A549 (cell line): ENCODE data around the gene ASB16. TPM values are rescaled to one million over a fixed set of nuclear protein-coding genes. Genes with fewer than 3 reads are reported as not detected.
A peak's percentile ranks its signal among the peaks of the same experiment; 100 is the strongest.

ENCODE experiments used
- ATAC-seq, 2 experiments: fragments of 200-7000 bp in 1 of 2; fragments of >200 bp in 1 of 2; cut with Nextera tagmentation in 1 of 2; cut with Tn5 transposase in 1 of 2; 3 replicates each; pipeline versions ENCODE4 v1.8.0 to v1.9.1; 2018 to 2020; ENCODE audit warnings: mild to moderate bottlenecking in 1 of 2, moderate library complexity in 1 of 2
- CTCF ChIA-PET: fragments of 300-600 bp; sonication (Branson Sonifier 250); formaldehyde crosslinking; extraction: SDS; loops from one replicate; lab custom pipeline; 2021; ENCODE audit warnings: antibody characterized with exemption, inconsistent platforms; lab: Yijun Ruan, JAX
- POLR2A ChIA-PET: fragments of 350-600 bp; formaldehyde crosslinking; extraction: SDS; loops from one replicate; lab custom pipeline; 2021; ENCODE audit warnings: antibody characterized with exemption, inconsistent platforms; lab: Yijun Ruan, JAX
- DNase-seq, 2 experiments: peaks; one replicate each; pipeline versions ENCODE4 v3.0.0 to v3.0.0-alpha.2; 2011 to 2016; ENCODE audit warnings: low read depth in 1 of 2, low spot score in 1 of 2
- FAIRE-seq: peaks from 2 replicates; lab custom pipeline; 2011; peaks lifted over from hg19 to GRCh38; lab: Jason Lieb, UNC
- H3K27ac ChIP-seq, 2 experiments: fragments of >200 bp; sonication (Bioruptor Twin); formaldehyde crosslinking; 3 replicates each; pipeline ENCODE4 v1.5.1; 2016 to 2017
- H3K4me1 ChIP-seq: fragments of >200 bp; sonication (Bioruptor Twin); formaldehyde crosslinking; 3 replicates; pipeline ENCODE4 v1.6.1; 2016
- H3K4me2 ChIP-seq: fragments of >200 bp; sonication (Bioruptor Twin); formaldehyde crosslinking; 3 replicates; pipeline ENCODE4 v1.6.1; 2016
- H3K4me3 ChIP-seq: fragments of >200 bp; sonication (Bioruptor Twin); formaldehyde crosslinking; 3 replicates; pipeline ENCODE4 v1.5.1; 2016
- H3K9me3 ChIP-seq: fragments of >200 bp; sonication (Bioruptor Twin); formaldehyde crosslinking; 3 replicates; pipeline ENCODE4 v1.6.1; 2016
- CEBPB ChIP-seq, 2 experiments: fragments of >200 bp in 1 of 2; sonication (Bioruptor Twin) in 1 of 2; formaldehyde crosslinking in 1 of 2; IDR thresholded peaks; 2 replicates each; pipeline ENCODE4 v1.6.1; 2012 to 2016
- FOSL2 ChIP-seq, 2 experiments: fragments of 450-650 bp in 1 of 2; fragments of >200 bp in 1 of 2; sonication (Bioruptor Twin) in 1 of 2; formaldehyde crosslinking; IDR thresholded peaks; 2 replicates each; pipeline versions ENCODE4 v1.5.0 to v1.6.1; 2016 to 2020; ENCODE audit warnings: mild to moderate bottlenecking in 1 of 2, moderate library complexity in 1 of 2
- JUN ChIP-seq, 2 experiments: fragments of >200 bp; sonication (Bioruptor Twin); formaldehyde crosslinking; IDR thresholded peaks; 2 replicates in 1 of 2; 3 replicates in 1 of 2; pipeline ENCODE4 v1.6.1; 2016 to 2017
- POLR2AphosphoS2 ChIP-seq: conservative IDR thresholded peaks from 2 replicates; pipeline ENCODE4 v1.6.1; 2012; ENCODE audit warnings: low read length, improper control_type of control experiment, inconsistent platforms
- RAD21 ChIP-seq, 2 experiments: fragments of >200 bp in 1 of 2; sonication (Bioruptor Twin) in 1 of 2; formaldehyde crosslinking in 1 of 2; IDR thresholded peaks in 1 of 2; conservative IDR thresholded peaks in 1 of 2; 2 replicates in 1 of 2; 3 replicates in 1 of 2; pipeline ENCODE4 v1.6.1; 2012 to 2018; ENCODE audit warnings: inconsistent platforms in 1 of 2
- TP53 ChIP-seq: fragments of 250-450 bp; sonication (Bioruptor Pico); IDR thresholded peaks from 2 replicates; pipeline ENCODE4 v1.5.0; 2021; ENCODE audit warnings: mild to moderate bottlenecking, moderate library complexity
- ZSCAN20 ChIP-seq: fragments of 250-450 bp; sonication (Bioruptor Pico); IDR thresholded peaks from 2 replicates; pipeline ENCODE4 v1.8.0; 2022; ENCODE audit warnings: mild to moderate bottlenecking, moderate library complexity
- WGBS: methylation state at CpG from one replicate; pipeline ENCODE4 v1.1.6; 2017; ENCODE audit errors: missing lambda C conversion rate; 5-methylcytosine and 5-hydroxymethylcytosine counted together
- polyA plus RNA-seq, 4 experiments: library from polyadenylated mRNA; depleted of rRNA in 3 of 4; stranded (reverse); fragments of >200 nt; fragmentation: RNase III in 1 of 4; extraction: RNeasy Plus Mini Kit Qiagen cat#74134 plus additional on column Dnase treatment in 1 of 4; gene quantifications; 2 replicates in 3 of 4; 3 replicates in 1 of 4; pipeline ENCODE4 v1.2.3, GENCODE V29; 2011 to 2017
- TF ChIP-seq, protein P1 (sequence below): fragments of >200 bp; sonication (Bioruptor Twin); formaldehyde crosslinking; IDR thresholded peaks from 3 replicates; pipeline ENCODE4 v1.5.1; 2016

Gene ASB16
- polyA plus RNA-seq, 2 of the 4 experiments (the other 2 are of a cell fraction): 0.15 TPM; not detected in 1

DNA sequence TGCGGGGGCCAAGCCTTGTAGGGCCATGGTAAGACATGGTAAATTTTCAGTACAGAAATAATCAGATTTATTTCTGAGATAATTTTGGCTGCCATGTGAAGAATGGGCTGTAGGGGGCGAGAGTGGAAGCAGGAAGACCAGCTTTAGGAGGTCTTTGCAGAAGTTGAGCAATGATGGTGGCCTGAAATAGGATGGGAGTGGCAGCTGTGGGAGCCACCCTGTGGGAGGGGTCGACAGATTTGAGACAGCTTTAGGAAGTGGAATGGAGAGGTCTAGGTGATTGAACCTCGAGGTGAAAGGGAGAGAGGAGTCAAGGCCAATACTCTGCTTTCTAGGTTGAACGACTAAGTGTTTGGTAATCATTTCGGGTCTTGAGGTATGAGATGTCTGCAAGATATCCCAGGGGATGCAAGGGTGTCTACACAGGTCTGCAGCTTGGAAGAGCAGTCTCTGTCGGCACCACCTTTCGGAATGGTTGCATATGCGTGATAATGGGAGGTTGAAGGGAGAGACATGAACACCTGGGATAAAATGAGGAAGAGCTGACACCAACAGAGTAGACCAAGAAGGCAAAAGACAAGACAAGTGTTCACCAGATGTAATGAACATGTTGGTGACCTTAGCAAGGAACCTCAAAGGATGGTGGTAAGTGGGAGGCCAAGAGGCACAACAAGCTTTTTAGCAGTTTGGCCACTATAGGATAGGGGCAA, 33.4 kb downstream of the ASB16 start:
- ChIA-PET CTCF (interaction anchor here (0.6 to 5.2 kb wide), 18 partner anchors 8 to 147 kb away, joined by 3 to 68 read pairs (median 4); partner anchors contain the start of genes GRN and UBTF), POLR2A (interaction anchor here (1.5 kb wide), 1 partner anchor 17 kb away, joined by 6 read pairs; the partner anchor contains the start of gene TMUB2)
- Histone ChIP-seq H3K4me3 (no peak overlapping the region), H3K27ac (peak overlapping the region in 1 of 2 experiments; percentile 18; a peak in 1 of 6 replicates), H3K4me1 (peaks cover 33% of the 10 kb centered on the region), H3K9me3 (no peaks in the 10 kb centered on the region), H3K4me2 (peak overlapping the region; percentile 21; the same call in 2 of the 3 replicates)
- DNase-seq (peak; percentile 64 to 76), ATAC-seq (no peak), FAIRE-seq (no peak)
- WGBS: 57% methylated on average over 9 of the region's 9 CpGs
- TF ChIP-seq, protein P1, sequence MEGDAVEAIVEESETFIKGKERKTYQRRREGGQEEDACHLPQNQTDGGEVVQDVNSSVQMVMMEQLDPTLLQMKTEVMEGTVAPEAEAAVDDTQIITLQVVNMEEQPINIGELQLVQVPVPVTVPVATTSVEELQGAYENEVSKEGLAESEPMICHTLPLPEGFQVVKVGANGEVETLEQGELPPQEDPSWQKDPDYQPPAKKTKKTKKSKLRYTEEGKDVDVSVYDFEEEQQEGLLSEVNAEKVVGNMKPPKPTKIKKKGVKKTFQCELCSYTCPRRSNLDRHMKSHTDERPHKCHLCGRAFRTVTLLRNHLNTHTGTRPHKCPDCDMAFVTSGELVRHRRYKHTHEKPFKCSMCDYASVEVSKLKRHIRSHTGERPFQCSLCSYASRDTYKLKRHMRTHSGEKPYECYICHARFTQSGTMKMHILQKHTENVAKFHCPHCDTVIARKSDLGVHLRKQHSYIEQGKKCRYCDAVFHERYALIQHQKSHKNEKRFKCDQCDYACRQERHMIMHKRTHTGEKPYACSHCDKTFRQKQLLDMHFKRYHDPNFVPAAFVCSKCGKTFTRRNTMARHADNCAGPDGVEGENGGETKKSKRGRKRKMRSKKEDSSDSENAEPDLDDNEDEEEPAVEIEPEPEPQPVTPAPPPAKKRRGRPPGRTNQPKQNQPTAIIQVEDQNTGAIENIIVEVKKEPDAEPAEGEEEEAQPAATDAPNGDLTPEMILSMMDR: peak; percentile 61
- TF ChIP-seq JUN (IDR thresholded peaks at IDR 0.05): 0 out of 5 replicates have a peak, but pooled peaks of 1 of the 2 experiments have one; percentile 1
- no peak for TF ChIP-seq FOSL2 (IDR thresholded peaks at IDR 0.05)
- no peak for TF ChIP-seq FOSL2 (CRISPR knock-in tag; IDR thresholded peaks at IDR 0.05)
- no peak for TF ChIP-seq ZSCAN20 (CRISPR knock-in tag)
- peak; percentile 3 to 88; a peak in 2 of 4 replicates for TF ChIP-seq CEBPB (IDR thresholded peaks at IDR 0.05)
- TF ChIP-seq RAD21 (conservative IDR thresholded peaks at IDR 0.05 in 1 of 2, IDR thresholded peaks at IDR 0.05 in 1 of 2): peak; percentile 27 to 50; a peak in 3 of 5 replicates

DNA sequence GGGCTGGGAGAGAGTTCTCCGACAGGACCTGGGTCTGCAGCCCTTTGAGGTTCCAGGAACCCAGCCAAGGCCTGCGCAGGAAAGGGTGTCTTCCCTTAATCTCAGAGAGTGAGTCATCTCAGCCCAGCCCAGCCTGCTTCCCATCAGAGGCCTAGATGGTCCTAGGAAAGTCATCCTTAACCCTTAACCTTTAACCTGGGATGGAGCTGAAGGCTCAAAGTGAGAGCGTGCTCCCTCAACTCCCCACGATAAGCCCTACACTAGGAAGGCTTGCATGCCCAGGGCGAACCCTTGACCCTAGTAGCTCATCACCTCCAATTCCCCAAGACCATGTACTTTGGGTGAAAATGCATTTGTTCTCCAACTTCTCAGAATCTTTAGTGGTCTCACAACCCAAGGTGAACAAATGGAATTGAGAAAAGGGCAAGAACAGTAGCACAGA, 34.0 kb downstream of the ASB16 start:
- CTCF ChIA-PET: interaction anchor here (0.8 to 5.2 kb wide), 14 partner anchors 7 to 147 kb away, joined by 3 to 68 read pairs (median 6); partner anchors contain the start of genes GRN and UBTF
- POLR2A ChIA-PET: interaction anchor here (1.5 kb wide), 1 partner anchor 18 kb away, joined by 6 read pairs; the partner anchor contains the start of gene TMUB2
- H3K9me3 ChIP-seq: no peaks in the 10 kb centered on the region
- TF ChIP-seq TP53 (CRISPR knock-in tag): no peak
- peak; percentile 82; the same call in 1 of the 2 replicates for TF ChIP-seq POLR2AphosphoS2
- TF ChIP-seq, all 56 proteins: peak for 1
- Histone ChIP-seq H3K4me3 (no peak overlapping the region), H3K4me1 (peaks cover 38% of the 10 kb centered on the region), H3K27ac (peak overlapping the region in 1 of 2 experiments; percentile 18; a peak in 1 of 6 replicates), H3K4me2 (peak overlapping the region; percentile 21; the same call in 2 of the 3 replicates)
- FAIRE-seq (no peak), DNase-seq (no peak), ATAC-seq (no peak)
- 59% methylated on average over 5 of the region's 5 CpGs for WGBS

DNA sequence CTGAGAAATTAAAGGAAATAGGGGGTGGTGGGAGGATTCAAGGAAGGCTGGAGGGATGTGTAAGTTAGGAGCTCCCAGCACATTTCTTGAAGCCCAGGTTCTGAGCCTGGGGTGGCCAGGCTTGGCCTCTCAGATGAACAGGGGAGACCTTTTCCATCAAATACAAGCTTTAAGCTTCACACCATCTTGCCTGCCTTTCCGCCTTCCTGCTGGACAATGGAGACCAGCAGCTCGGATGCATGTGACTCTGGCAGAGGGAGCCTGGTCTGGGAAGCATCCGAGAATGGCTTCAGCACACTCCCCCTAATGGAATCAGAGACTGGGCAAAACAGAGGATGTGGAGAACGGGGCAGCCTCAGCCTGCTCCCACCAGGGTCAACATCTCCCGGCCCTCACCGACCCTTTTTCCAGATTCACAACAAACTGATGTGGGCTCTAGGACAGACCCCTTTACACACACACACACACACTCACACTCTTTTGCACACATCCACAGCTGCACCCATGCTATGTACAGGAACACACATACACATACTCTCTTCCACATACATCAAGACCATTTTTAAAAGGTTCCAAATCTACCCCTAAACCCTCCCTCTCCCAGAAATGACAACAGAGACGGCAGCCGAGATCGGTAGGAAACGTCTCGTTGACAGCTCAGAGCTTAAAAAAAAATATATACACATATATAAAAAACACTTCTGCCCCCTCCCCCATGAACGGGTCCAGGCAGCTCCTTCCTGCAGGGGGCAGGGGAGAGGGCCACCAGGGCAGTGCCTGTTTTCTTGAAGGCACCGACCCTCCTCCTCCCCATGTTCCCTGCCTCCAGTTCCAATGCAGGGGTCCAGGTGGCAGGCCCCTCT, 35.7 kb downstream of the ASB16 start:
- ChIA-PET POLR2A (interaction anchor here (3.0 kb wide), 1 partner anchor 16 kb away, joined by 10 read pairs; no protein-coding TSS in a partner anchor), CTCF (interaction anchor here (0.8 to 9.4 kb wide), 13 partner anchors 9 to 317 kb away, joined by 3 to 159 read pairs (median 4); partner anchors contain the start of genes FAM171A2, GRN, SLC25A39 and UBTF)
- FAIRE-seq: no peak
- H3K9me3 ChIP-seq: no peaks in the 10 kb centered on the region
- no peak for TF ChIP-seq TP53 (CRISPR knock-in tag)
- TF ChIP-seq POLR2AphosphoS2: peak; percentile 62; the same call in 1 of the 2 replicates
- TF ChIP-seq, protein P1: no peak
- ATAC-seq: 0 out of 6 replicates have a peak, but pooled peaks have one; percentile 9 to 22
- H3K4me1 ChIP-seq: peaks cover 47% of the 10 kb centered on the region
- no peak overlapping the region for H3K4me3 ChIP-seq
- no peak overlapping the region for H3K27ac ChIP-seq
- DNase-seq: peak in 1 of 2 experiments; percentile 51
- H3K4me2 ChIP-seq: no peak overlapping the region
- WGBS: 73% methylated on average over 13 of the region's 13 CpGs
